GM19043 (cell line): Measurements from ENCODE around the gene STXBP1.

Experiments used
- ATAC-seq: cut with Tn5 transposase; IDR thresholded peaks from one replicate; pipeline ENCODE4 v1.9.1; 2021; ENCODE audit warnings: low read depth; ENCODE audit not compliant: unreplicated experiment

Gene STXBP1

GRCh38 chr9:127611899-127612790, at the start of gene STXBP1:
TSS of gene STXBP1 (plus strand) at chr9:127612277. CDS start at chr9:127612404, 127 bp downstream.
- ATAC-seq: peak; percentile 86

DNA sequence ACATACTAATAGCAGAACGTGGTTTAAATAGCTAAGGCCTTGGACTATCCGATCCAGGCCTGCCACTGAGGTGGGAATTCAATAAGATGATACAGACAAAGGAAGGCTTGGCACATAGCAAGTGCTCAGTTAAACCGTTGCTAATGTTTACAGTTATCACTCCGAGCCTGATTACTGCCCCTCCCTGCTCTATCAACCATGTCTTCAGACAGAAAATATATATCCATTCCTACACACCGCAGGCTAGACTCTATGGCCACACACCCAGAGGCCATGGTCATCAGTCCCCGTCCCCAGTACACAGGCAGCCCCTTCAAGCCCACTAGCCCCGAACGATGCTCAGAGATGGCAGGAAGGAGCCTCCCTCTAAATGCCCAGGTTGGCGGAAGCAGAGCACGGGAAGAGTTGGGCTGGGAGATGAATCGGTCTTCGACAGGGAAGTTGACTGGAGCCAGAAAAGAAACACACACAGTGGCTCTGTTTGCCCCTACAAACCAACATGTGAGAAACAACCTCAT, 49.7 kb upstream of the STXBP1 start:
- ATAC-seq: no peak

GRCh38 chr9:127562841-127563401, 49.2 kb upstream of the STXBP1 start:
- ATAC-seq: no peak

DNA sequence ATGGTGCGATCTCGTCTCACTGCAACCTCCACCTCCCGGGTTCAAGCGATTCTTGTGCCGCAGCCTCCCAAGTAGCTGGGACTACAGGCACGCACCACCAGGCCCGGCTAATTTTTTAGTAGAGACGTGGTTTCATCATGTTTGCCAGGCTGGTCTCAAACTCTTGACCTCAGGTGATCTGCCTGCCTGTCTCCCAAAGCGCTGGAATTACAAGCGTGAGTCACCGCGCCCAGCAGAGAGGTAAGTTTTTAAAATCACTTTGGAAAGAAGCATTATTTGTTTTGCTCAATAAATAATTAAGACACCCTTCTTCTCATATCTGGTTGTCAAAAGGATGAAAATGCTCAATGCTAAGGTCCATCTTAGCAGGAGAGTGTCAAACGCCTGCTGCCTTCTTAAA, 48.5 kb upstream of the STXBP1 start:
- ATAC-seq: no peak

GRCh38 chr9:127565231-127565630, 46.8 kb upstream of the STXBP1 start:
- no peak for ATAC-seq

GRCh38 chr9:127566351-127567001, 45.6 kb upstream of the STXBP1 start:
- ATAC-seq: no peak

DNA sequence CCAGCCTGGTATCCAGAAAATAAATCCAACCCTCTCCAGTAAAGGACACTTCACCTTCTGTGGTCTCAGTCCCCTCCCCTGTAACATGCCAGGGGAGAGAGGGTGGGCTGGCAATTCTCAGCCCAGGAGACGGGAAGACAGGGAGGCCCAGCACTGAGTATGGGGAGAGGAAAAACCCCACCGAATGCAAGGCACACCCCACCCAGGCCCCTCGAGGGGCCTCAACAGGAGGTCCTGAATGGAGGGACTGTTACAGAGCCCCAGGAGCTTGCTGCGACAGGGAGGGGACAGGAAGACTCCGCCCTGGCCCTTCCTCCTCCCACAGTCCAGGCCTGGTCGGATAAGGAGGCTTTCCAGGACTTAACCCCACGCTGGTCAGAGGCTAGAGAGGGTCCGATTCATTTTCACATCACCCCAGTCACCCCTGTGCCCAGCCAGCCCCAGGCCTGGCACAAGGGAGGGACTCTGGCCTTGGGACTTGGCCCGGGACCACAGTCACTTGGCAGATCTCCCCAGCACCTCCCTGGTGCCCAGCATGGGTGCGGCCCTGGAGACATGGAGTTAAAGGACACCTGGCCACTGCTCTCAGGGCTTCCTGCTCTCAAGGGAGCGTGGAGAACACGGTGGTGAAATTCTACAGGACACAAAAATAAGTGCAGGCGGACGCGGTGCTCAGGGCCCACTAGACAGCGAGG, 44.9 kb upstream of the STXBP1 start:
- no peak for ATAC-seq

- no peak for ATAC-seq
Measured at GRCh38 chr9:127567730-127568617, 44.1 kb upstream of the STXBP1 start.

DNA sequence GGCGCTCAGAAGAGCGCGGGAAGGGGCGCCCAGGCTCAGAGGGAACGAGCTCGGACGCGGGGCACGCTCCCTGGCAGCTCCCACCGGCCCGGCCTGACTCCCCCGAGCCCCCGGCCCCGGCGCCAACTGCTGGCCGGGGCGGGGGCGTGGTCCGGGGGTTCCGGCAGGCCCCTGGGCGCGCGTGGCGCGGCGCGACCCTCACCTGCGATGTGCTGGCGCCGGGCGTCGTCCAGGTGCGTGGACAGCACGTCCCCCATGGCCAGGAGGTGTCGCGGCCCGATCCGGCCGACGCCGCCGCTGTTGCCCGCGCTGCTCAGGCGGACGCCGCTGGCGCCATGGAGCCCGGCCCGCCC, 43.5 kb upstream of the STXBP1 start:
- no peak for ATAC-seq

DNA sequence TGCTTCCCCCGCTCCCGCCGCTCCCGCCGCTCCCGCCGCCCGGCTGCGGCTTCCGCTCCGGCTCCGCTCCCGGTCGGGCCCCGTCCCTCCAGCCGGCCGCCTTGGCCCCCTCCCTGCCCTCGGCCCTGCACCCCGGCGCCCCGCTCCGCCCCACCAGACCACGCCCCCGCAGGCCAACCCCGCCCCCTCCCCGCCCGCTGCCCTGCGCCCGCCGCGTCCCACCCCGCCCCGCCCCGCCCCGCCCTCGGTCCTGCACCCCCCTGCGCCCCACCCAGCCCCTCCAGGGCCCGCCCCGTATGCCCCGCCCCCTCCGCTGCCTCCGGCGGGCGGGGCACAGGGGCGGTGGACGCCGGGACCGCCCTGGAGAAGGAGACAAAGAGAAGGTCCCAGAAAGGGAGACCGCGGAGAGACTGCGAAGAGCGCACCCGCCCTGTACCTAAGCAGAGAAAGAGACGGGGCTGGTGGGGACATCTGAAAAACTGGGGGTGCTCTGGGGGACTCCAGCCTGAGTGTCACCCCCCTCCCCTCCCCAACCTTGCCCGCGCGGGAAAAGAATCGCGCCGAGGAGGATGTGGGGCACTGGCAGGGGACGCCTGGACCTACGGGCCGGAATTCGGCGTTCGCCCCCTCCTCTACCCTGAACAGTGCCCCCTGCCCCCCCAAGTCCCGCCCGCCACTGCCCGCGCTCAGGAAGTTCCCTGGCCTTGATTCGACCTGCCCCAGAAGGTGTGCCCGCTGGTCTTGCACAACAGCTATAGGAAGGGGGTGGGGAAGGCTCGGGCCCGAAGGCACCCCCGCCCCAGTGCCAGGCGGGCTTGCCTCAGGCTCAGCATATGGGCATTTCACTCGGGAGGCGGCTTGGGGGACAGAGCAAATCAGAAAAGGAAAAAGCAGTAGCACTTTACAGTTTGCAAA, 42.8 kb upstream of the STXBP1 start:
- no peak for ATAC-seq

DNA sequence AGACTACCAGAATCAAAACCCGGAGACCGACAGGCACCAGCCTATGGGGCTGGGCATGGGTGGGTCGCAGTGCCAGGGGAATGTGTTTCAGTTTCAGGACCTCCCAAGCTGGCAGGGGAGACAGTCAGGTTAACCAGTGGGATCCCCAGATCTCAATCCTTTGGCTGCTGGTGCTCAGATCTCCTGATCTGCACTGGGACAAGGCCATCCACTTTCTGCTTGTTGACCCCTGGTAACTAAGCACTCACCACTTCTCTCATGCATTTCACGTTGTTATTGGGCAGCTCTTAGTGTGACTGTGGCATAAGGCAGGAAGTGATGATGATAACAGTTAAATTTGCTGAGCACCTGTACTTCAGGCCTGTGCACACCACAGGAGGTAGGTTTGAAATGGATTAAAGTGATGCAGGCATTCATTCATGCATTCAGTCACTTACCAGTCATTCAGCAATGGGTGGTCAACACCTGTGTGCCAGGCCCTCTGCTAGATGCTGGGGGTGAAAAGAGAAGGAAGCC, 42.1 kb upstream of the STXBP1 start:
- no peak for ATAC-seq

DNA sequence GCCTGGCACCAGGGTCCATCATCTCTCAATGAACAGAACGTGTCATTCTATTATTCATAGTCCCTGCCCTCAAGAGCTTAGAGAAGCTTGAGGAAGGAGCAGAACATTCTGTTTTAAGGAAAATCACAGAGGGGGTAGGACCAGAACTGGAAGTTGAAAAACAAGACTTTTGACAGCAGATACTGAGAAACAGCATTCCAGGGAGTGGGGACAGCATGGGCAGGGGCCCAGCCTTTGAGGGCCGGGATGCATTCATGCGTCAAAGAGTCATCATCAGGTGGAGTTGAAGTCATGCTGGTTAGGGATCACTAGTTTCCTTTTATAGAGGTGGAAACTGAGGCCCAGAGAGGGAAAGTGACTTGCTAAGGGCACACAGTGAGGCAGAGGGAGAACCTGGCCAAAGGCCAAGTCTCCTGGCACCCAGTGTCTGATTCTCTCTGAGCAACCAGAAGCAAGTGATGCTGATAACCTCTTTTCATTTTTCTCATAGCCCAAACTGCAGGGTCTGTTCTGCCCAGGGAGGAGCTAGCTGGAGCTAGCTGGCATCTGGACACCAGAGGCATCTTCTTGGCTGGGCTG, 41.5 kb upstream of the STXBP1 start:
- ATAC-seq: no peak

DNA sequence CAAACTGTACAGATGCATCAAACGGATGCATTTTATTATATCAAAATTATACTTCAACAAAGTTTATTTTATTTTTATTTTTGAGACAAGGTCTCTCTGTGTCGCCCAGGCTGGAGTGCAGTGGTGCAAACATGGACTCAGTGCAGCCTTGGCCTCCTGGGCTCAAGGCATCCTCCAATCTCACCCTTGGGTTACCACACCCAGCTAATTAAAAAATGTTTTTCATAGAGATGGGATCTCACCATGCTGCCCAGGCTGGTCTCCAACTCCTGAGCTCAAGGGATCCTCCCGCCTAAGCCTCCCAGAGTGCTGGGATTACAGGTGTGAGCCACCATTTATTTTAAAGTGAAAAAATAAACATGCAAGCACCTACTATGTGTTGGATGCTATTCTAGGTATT, 40.1 kb upstream of the STXBP1 start:
- ATAC-seq: no peak

DNA sequence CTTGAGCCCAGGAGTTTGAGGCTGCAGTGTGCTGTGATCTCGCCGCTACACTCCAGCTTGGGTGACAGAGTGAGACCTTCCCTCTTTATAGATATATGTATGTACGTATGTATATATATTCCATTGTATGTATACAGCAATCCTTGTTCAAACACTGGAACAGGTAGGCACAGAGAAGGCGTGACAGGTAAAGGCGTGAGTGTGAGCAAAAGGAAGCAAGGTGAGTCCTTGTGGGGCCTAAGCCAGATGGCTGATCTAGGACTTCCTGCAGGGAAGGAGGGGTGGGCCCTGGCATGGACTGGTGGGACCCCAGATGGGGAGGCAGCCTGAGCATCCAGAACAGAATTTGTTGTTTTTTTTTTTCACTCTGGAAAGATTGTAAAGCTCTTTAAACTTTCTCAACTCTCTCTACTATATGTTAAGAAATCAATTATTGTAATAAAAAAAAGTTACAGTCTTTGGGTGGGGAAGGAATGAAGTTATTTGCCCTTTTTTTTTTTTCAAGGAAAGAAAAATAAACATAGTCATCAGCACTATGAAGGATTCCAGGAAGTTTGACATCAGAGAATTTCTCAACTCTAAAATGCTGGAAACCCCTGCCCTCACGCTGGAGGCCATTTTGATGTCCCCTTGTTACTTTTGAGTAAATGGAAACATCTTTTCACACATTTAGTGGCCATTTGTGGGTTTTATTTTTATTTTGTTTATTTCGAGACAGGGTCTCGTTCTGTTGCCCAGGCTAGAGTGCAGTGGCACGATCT, 38.9 kb upstream of the STXBP1 start:
- no peak for ATAC-seq

DNA sequence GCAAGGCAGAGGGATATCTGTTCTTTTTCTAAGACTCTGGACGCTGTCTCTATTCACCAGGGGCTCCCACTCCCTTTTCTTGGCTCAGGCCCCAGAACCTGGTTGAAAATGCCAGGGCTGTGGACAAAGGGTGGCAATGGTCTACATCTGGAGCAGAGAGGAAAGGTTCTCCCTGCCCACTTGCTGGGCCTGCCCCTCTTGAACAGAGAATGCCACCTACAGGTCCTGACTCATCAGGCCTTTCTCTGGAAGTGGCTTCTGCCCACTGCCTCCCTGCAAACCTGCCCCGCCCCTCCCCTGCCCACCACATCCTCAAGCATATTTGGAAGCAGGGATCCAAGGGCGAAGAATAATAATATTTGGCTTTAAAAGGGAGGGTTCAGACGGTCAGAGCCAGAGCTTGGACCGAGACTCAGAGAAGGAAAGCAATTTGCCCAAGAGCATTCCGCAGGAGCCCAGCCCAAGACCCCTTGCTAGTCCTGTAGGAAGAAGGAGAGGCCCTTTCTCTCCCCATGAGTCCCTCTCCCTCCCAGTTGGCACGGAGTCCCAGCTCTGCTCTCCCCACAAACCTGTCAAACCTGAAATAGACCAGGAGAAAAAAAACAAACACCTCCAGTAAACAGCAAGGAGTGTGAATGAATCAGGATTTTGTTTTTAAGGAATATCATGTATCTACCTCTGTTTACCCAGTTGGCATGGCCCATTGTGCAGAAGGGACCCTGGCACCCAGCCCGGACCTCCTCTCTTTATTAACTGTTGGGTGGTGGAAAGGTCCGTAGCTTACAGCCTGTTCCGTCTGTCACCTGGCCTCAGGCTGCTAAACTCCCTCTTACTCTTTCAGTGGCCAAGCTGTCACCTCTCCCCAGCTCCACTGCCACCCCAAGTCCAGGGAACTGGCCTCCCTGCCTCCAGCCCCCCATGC, 37.7 kb upstream of the STXBP1 start:
- ATAC-seq: no peak

DNA sequence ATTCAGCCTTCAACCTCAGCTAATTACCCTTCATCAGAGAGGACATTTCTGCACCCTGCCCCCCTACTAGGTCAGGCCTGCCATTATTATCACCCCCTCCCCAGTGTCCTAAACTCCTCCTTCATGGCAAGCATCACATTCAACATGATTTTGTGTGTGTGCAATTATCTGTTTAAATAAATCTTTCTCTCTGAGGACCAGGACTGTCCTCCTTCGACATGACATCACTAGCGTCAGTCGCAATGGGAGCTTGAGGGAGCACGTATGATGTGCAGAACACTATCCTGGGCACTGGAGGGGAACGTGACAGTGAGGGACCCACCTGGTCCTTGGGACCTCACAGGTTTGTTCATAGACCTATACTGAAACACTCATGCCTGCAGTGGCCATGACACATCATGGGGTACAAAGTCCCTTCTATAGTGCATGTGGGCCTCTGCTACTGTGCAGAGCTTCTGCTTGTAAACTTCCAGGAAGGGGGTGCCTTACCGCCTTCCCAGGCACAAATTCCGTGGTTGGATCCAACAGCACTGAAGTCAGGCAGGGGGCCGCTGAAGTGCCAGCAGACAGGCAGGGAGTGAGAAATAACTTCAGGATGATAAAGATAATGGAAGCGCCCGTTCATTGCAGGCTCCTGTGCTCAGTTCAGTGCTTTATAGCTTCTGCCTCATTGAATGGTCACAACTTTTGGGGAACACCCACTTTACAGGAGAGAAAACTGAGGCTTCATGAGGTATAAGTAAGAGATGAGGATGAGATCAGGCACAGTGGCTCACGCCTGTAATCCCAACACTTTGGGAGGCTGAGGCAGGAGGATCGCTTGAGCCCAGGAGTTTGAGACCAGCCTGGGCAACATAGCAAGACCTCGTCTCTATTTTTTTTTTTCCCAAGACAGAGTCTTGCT, 36.0 kb upstream of the STXBP1 start:
- ATAC-seq: no peak
